ENCODE results near the gene TBC1D16. TPM values are rescaled to one million over a fixed set of nuclear protein-coding genes. Genes with fewer than 3 reads are reported as not detected.

The TBC1D16 gene
- total RNA-seq, 1 donor, result 0.52 TPM

- Histone ChIP-seq H3K27me3 (ENCODE audit: insufficient read depth, low read length) (no peaks in the 10 kb centered on the region), H3K4me3 (ENCODE audit: low read length) (no peak overlapping the region), H3K4me1 (ENCODE audit: insufficient read depth, low read length) (no peaks in the 10 kb centered on the region), H3K9me3 (ENCODE audit: low read depth, low read length) (no peaks in the 10 kb centered on the region)
These were observed 14.1 kb downstream of the TBC1D16 start for GRCh38 chr17:80021600-80021999.

GRCh38 chr17:80018917-80019651 is 16.6 kb downstream of the TBC1D16 start:
- no peaks in the 10 kb centered on the region for H3K4me1 ChIP-seq (ENCODE audit: insufficient read depth, low read length)
- no peaks in the 10 kb centered on the region for H3K9me3 ChIP-seq (ENCODE audit: low read depth, low read length)
- no peaks in the 10 kb centered on the region for H3K27me3 ChIP-seq (ENCODE audit: insufficient read depth, low read length)

GRCh38 chr17:80017226-80018010 is 18.3 kb downstream of the TBC1D16 start:
- Histone ChIP-seq H3K4me3 (ENCODE audit: low read length) (no peak overlapping the region), H3K27me3 (ENCODE audit: insufficient read depth, low read length) (no peaks in the 10 kb centered on the region), H3K9me3 (ENCODE audit: low read depth, low read length) (no peaks in the 10 kb centered on the region), H3K4me1 (ENCODE audit: insufficient read depth, low read length) (no peaks in the 10 kb centered on the region)

More at GRCh38 chr17:80018917-80019651, 16.6 kb downstream of the TBC1D16 start:
- no peak overlapping the region for H3K4me3 ChIP-seq (ENCODE audit: low read length)

- Histone ChIP-seq H3K9me3 (ENCODE audit: low read depth, low read length) (no peaks in the 10 kb centered on the region), H3K27me3 (ENCODE audit: insufficient read depth, low read length) (no peaks in the 10 kb centered on the region), H3K4me3 (ENCODE audit: low read length) (no peak overlapping the region), H3K4me1 (ENCODE audit: insufficient read depth, low read length) (no peaks in the 10 kb centered on the region)
These were observed 22.6 kb downstream of the TBC1D16 start for GRCh38 chr17:80012765-80013741.

GRCh38 chr17:80011989-80012555 is 23.6 kb downstream of the TBC1D16 start:
- H3K27me3 ChIP-seq (ENCODE audit: insufficient read depth, low read length), result no peaks in the 10 kb centered on the region
- H3K9me3 ChIP-seq (ENCODE audit: low read depth, low read length), result no peaks in the 10 kb centered on the region
- H3K4me1 ChIP-seq (ENCODE audit: insufficient read depth, low read length), result no peaks in the 10 kb centered on the region
- no peak overlapping the region for H3K4me3 ChIP-seq (ENCODE audit: low read length)

- H3K27me3 ChIP-seq (ENCODE audit: insufficient read depth, low read length), result no peaks in the 10 kb centered on the region
- peaks cover 7% of the 10 kb centered on the region for H3K4me1 ChIP-seq (ENCODE audit: insufficient read depth, low read length)
- no peak overlapping the region for H3K4me3 ChIP-seq (ENCODE audit: low read length)
- H3K9me3 ChIP-seq (ENCODE audit: low read depth, low read length), result no peaks in the 10 kb centered on the region
These were observed 25.3 kb downstream of the TBC1D16 start for GRCh38 chr17:80010283-80010858.

- Histone ChIP-seq H3K27me3 (ENCODE audit: insufficient read depth, low read length) (no peaks in the 10 kb centered on the region), H3K9me3 (ENCODE audit: low read depth, low read length) (no peaks in the 10 kb centered on the region), H3K4me3 (ENCODE audit: low read length) (no peak overlapping the region), H3K4me1 (ENCODE audit: insufficient read depth, low read length) (peaks cover 7% of the 10 kb centered on the region)
These were observed 26.0 kb downstream of the TBC1D16 start for GRCh38 chr17:80009391-80010282.

- H3K4me3 ChIP-seq (ENCODE audit: low read length), result no peak overlapping the region
- H3K4me1 ChIP-seq (ENCODE audit: insufficient read depth, low read length), result peaks cover 7% of the 10 kb centered on the region
- H3K9me3 ChIP-seq (ENCODE audit: low read depth, low read length), result no peaks in the 10 kb centered on the region
- no peaks in the 10 kb centered on the region for H3K27me3 ChIP-seq (ENCODE audit: insufficient read depth, low read length)
These were observed 26.8 kb downstream of the TBC1D16 start for GRCh38 chr17:80008848-80009247.

- H3K27me3 ChIP-seq (ENCODE audit: insufficient read depth, low read length), result no peaks in the 10 kb centered on the region
These were observed 27.3 kb downstream of the TBC1D16 start for GRCh38 chr17:80008383-80008840.

GRCh38 chr17:80007939-80008338 is 27.7 kb downstream of the TBC1D16 start:
- no peak overlapping the region for H3K4me3 ChIP-seq (ENCODE audit: low read length)

More at GRCh38 chr17:80008383-80008840, 27.3 kb downstream of the TBC1D16 start:
- no peak overlapping the region for H3K4me3 ChIP-seq (ENCODE audit: low read length)
- no peaks in the 10 kb centered on the region for H3K9me3 ChIP-seq (ENCODE audit: low read depth, low read length)
- peaks cover 7% of the 10 kb centered on the region for H3K4me1 ChIP-seq (ENCODE audit: insufficient read depth, low read length)

GRCh38 chr17:80006811-80007752 is 28.6 kb downstream of the TBC1D16 start:
- H3K4me1 ChIP-seq (ENCODE audit: insufficient read depth, low read length), result peaks cover 7% of the 10 kb centered on the region
- H3K9me3 ChIP-seq (ENCODE audit: low read depth, low read length), result no peaks in the 10 kb centered on the region
- no peaks in the 10 kb centered on the region for H3K27me3 ChIP-seq (ENCODE audit: insufficient read depth, low read length)
- H3K4me3 ChIP-seq (ENCODE audit: low read length), result no peak overlapping the region

More at GRCh38 chr17:80007939-80008338, 27.7 kb downstream of the TBC1D16 start:
- Histone ChIP-seq H3K4me1 (ENCODE audit: insufficient read depth, low read length) (peaks cover 7% of the 10 kb centered on the region), H3K9me3 (ENCODE audit: low read depth, low read length) (no peaks in the 10 kb centered on the region), H3K27me3 (ENCODE audit: insufficient read depth, low read length) (no peaks in the 10 kb centered on the region)

GRCh38 chr17:80006339-80006720 is 29.3 kb downstream of the TBC1D16 start:
- H3K9me3 ChIP-seq (ENCODE audit: low read depth, low read length), result no peaks in the 10 kb centered on the region
- peaks cover 7% of the 10 kb centered on the region for H3K4me1 ChIP-seq (ENCODE audit: insufficient read depth, low read length)
- no peaks in the 10 kb centered on the region for H3K27me3 ChIP-seq (ENCODE audit: insufficient read depth, low read length)
- no peak overlapping the region for H3K4me3 ChIP-seq (ENCODE audit: low read length)

Measured in mononuclear cell (primary cell).